ENCODE results near the gene KLF5.

DNA sequence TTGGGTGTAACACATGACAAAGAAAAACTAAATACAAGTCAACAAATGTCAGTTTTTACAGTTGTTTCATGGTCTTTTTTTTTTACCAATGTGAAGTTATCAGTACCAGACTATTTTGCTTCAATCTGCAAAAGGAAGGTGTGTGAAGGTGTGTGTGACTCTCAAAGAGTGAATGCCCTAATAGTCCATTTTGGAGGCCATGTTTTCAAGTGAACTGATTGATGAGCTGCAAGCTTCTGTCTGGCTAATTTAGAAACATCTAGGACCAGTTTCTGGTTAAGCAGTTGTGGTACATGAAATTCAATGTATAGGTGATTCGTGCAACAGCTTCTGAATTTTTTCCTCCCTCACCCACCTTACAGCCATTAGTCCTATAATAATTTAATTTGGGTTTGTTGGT is 16.1 kb downstream of the KLF5 start:
- TF ChIP-seq, protein P1, sequence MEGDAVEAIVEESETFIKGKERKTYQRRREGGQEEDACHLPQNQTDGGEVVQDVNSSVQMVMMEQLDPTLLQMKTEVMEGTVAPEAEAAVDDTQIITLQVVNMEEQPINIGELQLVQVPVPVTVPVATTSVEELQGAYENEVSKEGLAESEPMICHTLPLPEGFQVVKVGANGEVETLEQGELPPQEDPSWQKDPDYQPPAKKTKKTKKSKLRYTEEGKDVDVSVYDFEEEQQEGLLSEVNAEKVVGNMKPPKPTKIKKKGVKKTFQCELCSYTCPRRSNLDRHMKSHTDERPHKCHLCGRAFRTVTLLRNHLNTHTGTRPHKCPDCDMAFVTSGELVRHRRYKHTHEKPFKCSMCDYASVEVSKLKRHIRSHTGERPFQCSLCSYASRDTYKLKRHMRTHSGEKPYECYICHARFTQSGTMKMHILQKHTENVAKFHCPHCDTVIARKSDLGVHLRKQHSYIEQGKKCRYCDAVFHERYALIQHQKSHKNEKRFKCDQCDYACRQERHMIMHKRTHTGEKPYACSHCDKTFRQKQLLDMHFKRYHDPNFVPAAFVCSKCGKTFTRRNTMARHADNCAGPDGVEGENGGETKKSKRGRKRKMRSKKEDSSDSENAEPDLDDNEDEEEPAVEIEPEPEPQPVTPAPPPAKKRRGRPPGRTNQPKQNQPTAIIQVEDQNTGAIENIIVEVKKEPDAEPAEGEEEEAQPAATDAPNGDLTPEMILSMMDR (IDR thresholded peaks at IDR 0.05): no peak
- TF ChIP-seq EZH2 (IDR thresholded peaks at IDR 0.05): no peak
- no peak for TF ChIP-seq EZH2phosphoT487 (IDR thresholded peaks at IDR 0.05)
